NCI-H524 (cell line): ENCODE measurements around the gene NRP2.

Experiments used
- DNase-seq, 2 experiments: peaks; one replicate each; lab custom pipeline; 2025; lab: John Stamatoyannopoulos, UW

Gene NRP2

GRCh38 chr2:205686783-205687640 is 4.7 kb downstream of the NRP2 start:
- no peak for DNase-seq

DNA sequence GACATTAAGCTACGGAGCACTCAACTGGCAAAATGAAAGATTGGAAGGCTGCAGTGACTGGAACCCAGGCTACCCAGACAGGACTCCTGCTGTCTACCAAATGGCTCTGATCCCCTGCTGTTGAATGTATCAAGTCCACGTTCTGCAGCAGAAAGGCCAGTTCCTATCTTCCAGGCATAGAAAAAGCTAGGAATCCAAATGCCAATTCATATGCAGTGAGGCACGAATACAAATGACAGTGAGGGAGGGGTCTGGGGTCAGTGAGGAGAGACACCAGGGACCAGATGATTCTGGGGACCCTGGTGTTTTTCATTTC is 5.3 kb downstream of the NRP2 start:
- DNase-seq = peak in 1 of 2 experiments; percentile 19

DNA sequence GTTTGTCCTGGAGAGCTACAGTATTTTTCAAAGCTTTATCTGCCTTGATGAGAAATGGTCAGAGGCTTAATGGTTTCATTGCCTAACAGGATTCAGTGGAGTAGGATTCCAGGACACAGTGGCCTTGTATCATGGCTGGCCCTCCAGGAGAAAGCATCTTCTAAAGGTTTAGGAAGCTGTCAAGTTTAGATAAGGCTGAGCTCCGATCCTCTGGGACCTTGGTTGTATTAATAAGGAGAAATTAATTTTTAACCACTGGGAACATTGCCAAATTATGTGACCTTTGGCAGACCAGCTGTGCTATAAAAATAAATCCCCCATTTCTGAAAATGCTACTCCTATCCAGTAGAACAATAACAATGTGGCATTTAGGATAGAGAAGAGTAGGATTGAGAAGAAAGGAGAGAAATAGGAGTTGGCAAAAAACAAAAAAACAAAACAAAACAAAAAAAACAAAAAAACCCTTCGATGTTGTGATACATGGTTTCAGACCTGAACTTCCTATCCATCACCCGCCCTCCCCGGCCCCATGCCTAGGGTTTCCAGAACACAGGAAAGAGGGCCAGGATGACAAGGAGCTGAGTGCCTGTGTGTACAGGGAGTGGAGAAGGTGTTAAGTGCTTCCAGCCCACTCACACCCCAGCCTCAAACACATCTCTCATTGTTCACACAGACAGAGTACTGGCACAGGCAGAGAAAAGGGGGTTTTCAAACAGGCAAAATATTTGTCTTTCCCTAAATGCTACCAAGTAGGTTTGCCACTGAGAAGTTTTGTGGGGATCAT is 6.3 kb downstream of the NRP2 start:
- peak in 1 of 2 experiments; percentile 57 for DNase-seq

GRCh38 chr2:205689820-205690219 is 7.5 kb downstream of the NRP2 start:
- DNase-seq = no peak

DNA sequence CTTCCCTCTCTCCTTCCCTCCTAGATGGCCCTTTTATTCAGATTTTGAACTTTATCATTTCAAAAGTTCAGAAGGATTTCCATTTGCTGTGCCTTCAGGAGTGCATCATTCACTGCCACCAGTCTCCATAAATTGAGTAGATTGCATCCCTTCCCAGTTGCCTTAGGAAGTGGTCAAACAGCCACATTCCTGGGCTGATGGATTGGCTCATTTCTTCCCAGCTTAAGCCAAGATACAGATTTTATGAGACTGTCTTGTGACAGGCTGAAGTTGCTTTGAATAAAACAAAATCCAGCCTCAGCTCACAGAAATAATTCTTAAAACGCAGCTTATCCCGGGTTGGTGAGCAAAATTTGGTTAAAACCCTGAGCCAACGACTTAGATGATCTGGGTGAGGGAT is 9.8 kb downstream of the NRP2 start:
- DNase-seq = no peak

- DNase-seq = no peak
Observed at GRCh38 chr2:205694256-205694655, 12.0 kb downstream of the NRP2 start.

GRCh38 chr2:205695460-205695991 is 13.2 kb downstream of the NRP2 start:
- no peak for DNase-seq

DNA sequence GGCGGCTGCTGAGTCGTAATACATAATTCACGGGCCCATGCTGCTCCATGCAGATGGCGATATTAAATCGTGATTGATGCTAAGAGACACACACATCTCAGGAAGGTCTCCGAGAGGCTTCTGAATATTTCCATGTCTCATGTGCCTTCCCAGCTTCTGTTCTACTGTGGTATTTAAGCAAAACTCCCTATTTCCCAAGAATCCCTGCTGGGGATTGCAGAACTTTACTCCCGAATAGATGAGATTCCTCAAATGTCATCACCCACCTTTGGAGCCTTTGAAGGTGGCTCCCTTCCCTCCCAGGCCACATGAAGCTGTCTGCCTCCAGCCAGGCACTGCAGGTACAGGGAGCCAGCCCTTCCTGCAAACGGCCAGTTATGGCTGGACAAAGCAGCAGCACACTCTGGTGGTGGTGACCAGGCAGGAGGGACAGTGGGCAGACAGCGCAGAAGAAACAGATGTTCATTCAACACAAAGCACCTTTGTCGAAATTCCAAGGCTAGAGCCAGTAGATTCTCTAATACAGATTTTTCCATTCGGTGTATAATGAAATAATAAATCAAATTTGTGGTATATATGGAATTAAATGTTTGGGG is 14.1 kb downstream of the NRP2 start:
- DNase-seq = no peak

GRCh38 chr2:205696927-205697441 is 14.7 kb downstream of the NRP2 start:
- DNase-seq = no peak

DNA sequence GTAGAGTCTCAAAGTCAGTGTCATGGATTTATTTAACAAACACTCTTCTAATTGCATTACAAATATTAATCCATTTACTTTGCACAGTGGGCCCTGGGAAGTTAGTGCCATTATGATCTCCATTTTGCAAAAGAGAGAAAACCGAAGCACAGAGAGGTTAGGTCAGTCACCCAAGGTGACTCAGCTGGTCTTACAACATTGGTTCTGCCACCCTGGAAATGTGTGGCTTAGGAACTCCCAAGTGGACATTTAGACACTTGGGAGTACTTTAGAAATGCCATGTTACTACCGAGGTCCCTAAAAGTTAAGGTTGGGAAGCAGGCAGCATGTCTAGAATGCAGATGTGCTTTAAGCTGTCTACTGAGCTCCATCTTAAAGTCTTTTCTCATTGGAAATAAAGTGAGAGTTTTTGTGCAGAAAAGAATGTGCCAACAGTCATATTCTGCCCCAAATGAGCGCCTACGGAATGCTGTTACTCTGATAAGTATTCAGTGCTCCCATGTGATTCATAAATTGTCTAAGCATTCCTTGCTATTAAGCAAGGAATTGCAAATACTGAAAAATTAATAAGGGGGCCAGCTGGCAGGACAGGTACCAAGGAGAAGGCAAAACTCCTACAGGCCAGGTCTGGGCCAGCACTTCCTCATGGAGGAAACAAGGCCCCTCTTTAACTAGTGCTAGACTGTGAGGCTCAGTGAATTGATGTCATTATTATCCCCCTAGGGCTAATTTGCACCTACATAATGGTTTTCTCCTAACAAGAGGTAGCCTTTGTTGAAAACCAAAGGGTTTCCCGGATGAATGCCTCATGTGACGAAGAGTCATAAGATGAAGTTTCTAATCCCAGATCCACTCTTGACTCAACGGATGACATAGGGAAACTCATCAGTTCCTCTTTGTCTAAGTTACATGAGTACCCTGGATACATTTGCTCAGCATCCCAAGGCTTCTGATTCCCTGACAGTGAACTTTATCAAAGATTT is 16.3 kb downstream of the NRP2 start:
- DNase-seq = no peak

DNA sequence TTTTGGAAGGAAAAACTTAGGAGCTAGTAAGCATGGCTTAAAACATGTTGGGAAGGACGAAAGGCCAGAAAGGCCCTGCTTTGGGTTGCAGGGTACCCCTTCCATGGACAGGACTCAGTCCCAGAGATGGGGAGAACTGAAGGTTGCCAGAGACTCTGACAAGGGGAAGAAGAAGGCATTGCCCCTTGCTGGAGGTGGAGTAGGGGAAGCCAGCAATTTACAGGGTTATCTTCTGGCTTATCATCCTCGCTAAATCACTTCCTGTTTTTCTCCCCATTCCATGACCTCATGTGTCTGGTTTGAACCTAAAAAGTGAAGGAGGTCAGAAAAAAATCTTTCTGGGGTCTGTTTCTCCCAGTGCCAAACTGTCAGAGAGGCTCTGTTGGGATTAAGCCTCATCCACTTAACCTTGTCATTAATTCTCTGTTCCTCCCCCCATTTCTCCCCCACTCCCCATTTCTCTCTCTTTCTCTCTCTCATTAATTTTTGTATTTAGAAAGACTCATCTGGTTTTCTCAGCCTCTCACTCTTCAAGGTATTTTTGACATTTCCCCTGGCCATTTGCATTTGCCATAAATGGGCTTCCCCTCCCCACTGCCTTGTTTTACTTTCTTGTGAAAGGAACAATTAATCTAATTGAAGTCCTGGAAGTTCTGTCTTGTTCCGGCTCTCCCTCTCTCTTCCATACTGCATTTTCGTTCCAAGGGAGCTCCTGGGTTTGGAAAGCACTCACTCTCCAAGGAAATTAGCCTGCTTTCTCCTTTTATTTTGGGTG is 17.4 kb downstream of the NRP2 start:
- DNase-seq = no peak

GRCh38 chr2:205700331-205701132 is 18.2 kb downstream of the NRP2 start:
- DNase-seq = no peak

DNA sequence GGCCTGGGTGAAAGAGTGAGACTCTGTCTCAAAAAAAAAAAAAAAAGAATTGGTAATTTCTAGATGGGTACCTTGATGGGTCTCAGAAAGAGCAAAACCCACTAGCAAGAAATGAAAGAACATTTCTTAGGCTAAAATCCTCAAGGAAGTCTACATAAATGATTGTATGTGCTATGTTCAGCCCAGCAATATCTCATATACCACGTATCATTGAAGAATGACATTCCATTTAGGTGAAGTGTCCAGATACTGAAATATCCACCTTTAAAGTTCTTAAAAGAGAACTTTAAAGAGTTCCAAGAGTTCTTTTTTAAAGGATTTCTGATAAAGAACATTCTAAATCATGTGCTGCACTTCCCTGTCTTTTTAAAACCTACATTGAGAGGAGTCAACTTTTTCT is 19.2 kb downstream of the NRP2 start:
- DNase-seq = no peak

GRCh38 chr2:205702576-205702975 is 20.3 kb downstream of the NRP2 start:
- no peak for DNase-seq

GRCh38 chr2:205703471-205704126 is 21.3 kb downstream of the NRP2 start:
- no peak for DNase-seq

DNA sequence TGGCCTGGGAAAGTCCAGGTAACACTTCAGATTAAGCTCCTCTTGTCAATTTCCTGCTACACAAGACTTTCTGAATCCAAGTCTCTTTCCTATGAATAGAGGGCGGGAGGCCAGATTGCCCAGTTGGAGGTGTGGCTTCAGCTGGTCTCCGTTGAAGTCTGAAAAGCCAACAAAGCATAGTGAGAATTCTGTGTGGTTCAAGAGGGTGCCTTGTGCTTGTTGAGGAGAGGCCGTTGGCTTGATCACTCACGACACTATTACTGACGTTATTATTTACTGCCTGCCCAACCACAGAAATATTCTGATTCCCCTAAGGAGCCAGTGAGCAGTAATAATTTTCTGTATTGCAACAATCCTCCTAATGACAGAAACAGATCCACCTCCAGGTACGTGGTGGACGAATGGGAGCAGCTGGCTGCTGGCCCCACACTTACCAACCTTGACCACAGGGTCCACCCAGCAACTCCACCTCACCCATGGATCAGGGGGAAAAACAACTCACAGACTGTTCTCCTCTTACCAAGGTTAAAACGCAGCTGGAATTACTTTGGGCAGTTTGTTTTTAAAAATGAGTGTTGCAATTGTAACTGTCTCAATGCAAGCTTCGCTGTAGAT is 21.9 kb downstream of the NRP2 start:
- no peak for DNase-seq

- DNase-seq = no peak
Observed at GRCh38 chr2:205705511-205706349, 23.4 kb downstream of the NRP2 start.
